K562 (cell line): ENCODE results near the gene CLCN6. TPM values are rescaled to one million over a fixed set of nuclear protein-coding genes. Genes with fewer than 3 reads are reported as not detected.
A peak's percentile ranks its signal among the peaks of the same experiment; 100 is the strongest.

Source experiments
- BHLHE40 ChIP-seq: IDR thresholded peaks from 2 replicates; pipeline ENCODE4 v1.6.1; 2011; ENCODE audit warnings: low read length, improper control_type of control experiment
- BRD9 ChIP-seq: fragments of 450-650 bp; IDR thresholded peaks from 2 replicates; pipeline ENCODE4 v1.6.1; 2018; ENCODE audit warnings: low read depth; ENCODE audit not compliant: partially characterized antibody
- CC2D1A ChIP-seq: fragments of 450-650 bp; IDR thresholded peaks from 2 replicates; pipeline ENCODE4 v1.6.1; 2017; ENCODE audit warnings: mild to moderate bottlenecking
- ETV5 ChIP-seq: sonication (generic); formaldehyde crosslinking; IDR thresholded peaks from 2 replicates; pipeline ENCODE4 v1.4.0; 2020; ENCODE audit warnings: low read depth, mild to moderate bottlenecking, missing genetic modification reagents
- GATAD2B ChIP-seq: fragments of 450-650 bp; IDR thresholded peaks from 2 replicates; pipeline ENCODE4 v1.6.1; 2017; ENCODE audit warnings: mild to moderate bottlenecking, borderline replicate concordance
- HMG20B ChIP-seq: fragments of 250-450 bp; sonication (Bioruptor Pico); IDR thresholded peaks from 2 replicates; pipeline ENCODE4 v1.5.0; 2021; ENCODE audit warnings: mild to moderate bottlenecking
- LCOR ChIP-seq: sonication (generic); formaldehyde crosslinking; IDR thresholded peaks from 2 replicates; pipeline ENCODE4 v1.8.0; 2022; ENCODE audit warnings: mild to moderate bottlenecking, missing genetic modification reagents
- MCM7 ChIP-seq, 2 experiments: fragments of 450-650 bp; IDR thresholded peaks; 2 replicates each; pipeline ENCODE4 v1.6.1; 2016 to 2018
- NELFE ChIP-seq: IDR thresholded peaks from 2 replicates; pipeline ENCODE4 v1.6.1; 2011; ENCODE audit warnings: mild to moderate bottlenecking; ENCODE audit not compliant: insufficient read depth, insufficient read length
- NR3C1 ChIP-seq: sonication (generic); formaldehyde crosslinking; IDR thresholded peaks from 2 replicates; pipeline ENCODE4 v1.8.1; 2022; ENCODE audit warnings: missing genetic modification reagents
- OTX1 ChIP-seq: fragments of 450-650 bp; formaldehyde crosslinking; IDR thresholded peaks from 2 replicates; pipeline ENCODE4 v1.4.0; 2022; ENCODE audit warnings: mild to moderate bottlenecking
- PATZ1 ChIP-seq: fragments of 250-450 bp; sonication (Bioruptor Pico); IDR thresholded peaks from 2 replicates; pipeline ENCODE4 v1.5.0; 2020; ENCODE audit warnings: mild to moderate bottlenecking, borderline replicate concordance
- POLR2B ChIP-seq: fragments of 450-650 bp; IDR thresholded peaks from 2 replicates; pipeline ENCODE4 v1.6.1; 2018; ENCODE audit warnings: low read depth; ENCODE audit not compliant: partially characterized antibody
- PPARD ChIP-seq: fragments of 250-450 bp; sonication (Bioruptor Pico); IDR thresholded peaks from 2 replicates; pipeline ENCODE4 v1.8.0; 2022; ENCODE audit warnings: inconsistent platforms, mild to moderate bottlenecking, moderate library complexity
- RBM22 ChIP-seq: fragments of 200-400 bp; formaldehyde crosslinking; IDR thresholded peaks from 2 replicates; pipeline ENCODE4 v1.6.1; 2018; ENCODE audit warnings: low read length, low read depth; ENCODE audit not compliant: poor library complexity, severe bottlenecking
- SFPQ ChIP-seq: fragments of 200-400 bp; formaldehyde crosslinking; IDR thresholded peaks from 2 replicates; pipeline ENCODE4 v1.6.1; 2017; ENCODE audit warnings: mild to moderate bottlenecking, low read depth, low read length, moderate library complexity
- STAT5B ChIP-seq: fragments of 250-450 bp; sonication (Bioruptor Pico); IDR thresholded peaks from 2 replicates; pipeline ENCODE4 v1.8.0; 2021; ENCODE audit warnings: mild to moderate bottlenecking, inconsistent platforms
- YBX1 ChIP-seq: fragments of 450-650 bp; IDR thresholded peaks from 2 replicates; pipeline ENCODE4 v1.7.1; 2016; ENCODE audit warnings: mild to moderate bottlenecking
- ZBTB7A ChIP-seq: IDR thresholded peaks from 2 replicates; pipeline ENCODE4 v1.6.1; 2011; ENCODE audit warnings: low read depth, mild to moderate bottlenecking, low read length, moderate library complexity, borderline replicate concordance; ENCODE audit not compliant: control insufficient read depth
- ZNF184 ChIP-seq: sonication (generic); formaldehyde crosslinking; IDR thresholded peaks from 2 replicates; pipeline ENCODE4 v1.5.0; 2020; ENCODE audit warnings: missing genetic modification reagents
- ZNF551 ChIP-seq: fragments of 250-450 bp; sonication (Bioruptor Pico); IDR thresholded peaks from 2 replicates; pipeline ENCODE4 v1.5.0; 2021; ENCODE audit warnings: mild to moderate bottlenecking, moderate library complexity
- ZNF561 ChIP-seq: fragments of 450-650 bp; formaldehyde crosslinking; conservative IDR thresholded peaks from 2 replicates; pipeline ENCODE4 v1.4.0; 2020; ENCODE audit warnings: mild to moderate bottlenecking, moderate library complexity
- ZNF707 ChIP-seq: fragments of 250-450 bp; sonication (Bioruptor Pico); conservative IDR thresholded peaks from 2 replicates; pipeline ENCODE4 v1.8.0; 2022; ENCODE audit warnings: inconsistent platforms, mild to moderate bottlenecking, moderate library complexity
- polyA plus RNA-seq, 8 experiments: library from polyadenylated mRNA; depleted of rRNA in 4 of 8; stranded (reverse) in 5 of 8; unstranded in 3 of 8; fragments of >200 nt; fragmentation: Nextera tagmentation in 2 of 8; fragmentation: Illumina TruSeq in 1 of 8; extraction: Ambion mirVana in 2 of 8; extraction: Trizol in 1 of 8; gene quantifications; 2 replicates each; pipeline versions ENCODE4 v1.2.1 to v1.2.3, GENCODE V29; 2011 to 2014; ENCODE audit warnings: inconsistent platforms in 1 of 8, missing spikeins in 1 of 8
- total RNA-seq, 7 experiments: library from RNA; depleted of rRNA in 6 of 7; stranded (reverse); fragments of >200 nt in 6 of 7; fragmentation: Illumina TruSeq in 2 of 7; extraction: Trizol in 2 of 7; gene quantifications; 2 replicates each; pipeline versions ENCODE4 v1.2.1 to v1.2.3, GENCODE V29; 2011 to 2021; ENCODE audit warnings: low replicate concordance in 1 of 7
- TF ChIP-seq, protein P1 (sequence below): fragments of 250-450 bp; sonication (Bioruptor Pico); IDR thresholded peaks from 2 replicates; pipeline ENCODE4 v1.5.1; 2021; ENCODE audit warnings: mild to moderate bottlenecking

CLCN6 gene
- total and polyA plus RNA-seq, 9 of the 15 experiments (the other 6 are each of a cell fraction or from before 2014, with no cell fraction given): 2.0 to 21.8 (median 13.6) TPM

- TF ChIP-seq PATZ1 (CRISPR knock-in tag): 0 out of 2 replicates have a peak, but pooled peaks have one; percentile 44
- no peak; the same call in 1 of the 2 replicates for TF ChIP-seq CC2D1A
- TF ChIP-seq RBM22: peak; percentile 73
- no peak for TF ChIP-seq YBX1
- TF ChIP-seq BHLHE40: peak; percentile 99
- no peak for TF ChIP-seq NR3C1 (CRISPR knock-in tag)
- no peak for TF ChIP-seq STAT5B (CRISPR knock-in tag)
- TF ChIP-seq BRD9: peak; percentile 40
- no peak for TF ChIP-seq SFPQ
- TF ChIP-seq ETV5: peak; percentile 63
- TF ChIP-seq, protein P1, sequence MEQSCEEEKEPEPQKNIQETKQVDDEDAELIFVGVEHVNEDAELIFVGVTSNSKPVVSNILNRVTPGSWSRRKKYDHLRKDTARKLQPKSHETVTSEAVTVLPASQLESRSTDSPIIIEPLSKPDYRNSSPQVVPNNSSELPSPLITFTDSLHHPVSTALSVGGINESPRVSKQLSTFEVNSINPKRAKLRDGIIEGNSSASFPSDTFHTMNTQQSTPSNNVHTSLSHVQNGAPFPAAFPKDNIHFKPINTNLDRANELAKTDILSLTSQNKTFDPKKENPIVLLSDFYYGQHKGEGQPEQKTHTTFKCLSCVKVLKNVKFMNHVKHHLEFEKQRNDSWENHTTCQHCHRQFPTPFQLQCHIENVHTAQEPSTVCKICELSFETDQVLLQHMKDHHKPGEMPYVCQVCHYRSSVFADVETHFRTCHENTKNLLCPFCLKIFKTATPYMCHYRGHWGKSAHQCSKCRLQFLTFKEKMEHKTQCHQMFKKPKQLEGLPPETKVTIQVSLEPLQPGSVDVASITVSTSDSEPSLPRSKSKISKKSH (CRISPR knock-in tag): no peak
- TF ChIP-seq LCOR (CRISPR knock-in tag): peak; percentile 74; the same call in 1 of the 2 replicates
- no peak for TF ChIP-seq ZNF561 (CRISPR knock-in tag)
- no peak for TF ChIP-seq NELFE
- no peak for TF ChIP-seq GATAD2B
- TF ChIP-seq MCM7 (IDR thresholded peaks at IDR 0.05): no peak
- TF ChIP-seq PPARD: 0 out of 2 replicates have a peak, but pooled peaks have one; percentile 32
- TF ChIP-seq ZNF551 (CRISPR knock-in tag): no peak
- no peak for TF ChIP-seq ZNF184 (CRISPR knock-in tag)
- no peak for TF ChIP-seq ZNF707 (CRISPR knock-in tag)
- peak; percentile 96 for TF ChIP-seq ZBTB7A
- peak; percentile 93 for TF ChIP-seq OTX1 (CRISPR knock-in tag)
- peak; percentile 96 for TF ChIP-seq POLR2B
- no peak; the same call in 1 of the 2 replicates for TF ChIP-seq HMG20B (CRISPR knock-in tag)
Observed at GRCh38 chr1:11805422-11806306, at the start of gene CLCN6, which contains the start of gene MTHFR (continued).
